H1 (cell line): ENCODE measurements around the gene RBM18. TPM values are rescaled to one million over a fixed set of nuclear protein-coding genes. Genes with fewer than 3 reads are reported as not detected.

Experiments
- CTCF ChIA-PET: fragments of 300-600 bp; sonication (Branson Sonifier 250); formaldehyde crosslinking; loops from one replicate; lab custom pipeline; 2021; ENCODE audit not compliant: partially characterized antibody; lab: Charles Lee
- POLR2A ChIA-PET: fragments of 300-600 bp; sonication (Branson Sonifier 250); formaldehyde crosslinking; loops from one replicate; lab custom pipeline; 2021; ENCODE audit warnings: inconsistent platforms; ENCODE audit not compliant: partially characterized antibody; lab: Charles Lee
- DNase-seq, 2 experiments: peaks; one replicate each; pipeline versions ENCODE4 v3.0.0 to v3.0.0-alpha.2; 2010 to 2022; ENCODE audit warnings: low spot score in 2 of 2, low read depth in 1 of 2, mixed read lengths in 1 of 2
- FAIRE-seq: peaks from 2 replicates; lab custom pipeline; 2011; peaks lifted over from hg19 to GRCh38; lab: Jason Lieb, UNC
- H2AFZ ChIP-seq: 2 replicates; pipeline ENCODE4 v1.8.1; 2012; ENCODE audit warnings: low read length, inconsistent platforms
- H2AK5ac ChIP-seq: 2 replicates; pipeline ENCODE4 v1.6.1; 2013; ENCODE audit warnings: low read depth, low read length
- H2BK120ac ChIP-seq: replicated peaks from 2 replicates; pipeline ENCODE3; 2013; ENCODE audit warnings: low read depth, low read length, inconsistent platforms
- H2BK12ac ChIP-seq: 2 replicates; pipeline ENCODE4 v1.6.1; 2013; ENCODE audit warnings: low read depth, low read length
- H2BK15ac ChIP-seq: 2 replicates; pipeline ENCODE4 v1.6.1; 2013; ENCODE audit warnings: low read length
- H2BK20ac ChIP-seq: 2 replicates; pipeline ENCODE4 v1.6.1; 2013; ENCODE audit warnings: low read length
- H2BK5ac ChIP-seq: 2 replicates; pipeline ENCODE4 v1.6.1; 2013; ENCODE audit warnings: low read depth, low read length
- H3K14ac ChIP-seq: 2 replicates; pipeline ENCODE4 v1.6.1; 2013; ENCODE audit warnings: inconsistent platforms; ENCODE audit not compliant: insufficient read length
- H3K18ac ChIP-seq: 2 replicates; pipeline ENCODE4 v1.6.1; 2013; ENCODE audit warnings: low read length; ENCODE audit errors: extremely low read depth
- H3K23ac ChIP-seq: 2 replicates; pipeline ENCODE4 v1.6.1; 2013; ENCODE audit warnings: inconsistent platforms; ENCODE audit not compliant: insufficient read length
- H3K23me2 ChIP-seq: 2 replicates; pipeline ENCODE4 v1.6.1; 2013; ENCODE audit warnings: low read depth, low read length
- H3K27ac ChIP-seq: 2 replicates; pipeline ENCODE4 v1.6.1; 2011; ENCODE audit warnings: low read depth, low read length, inconsistent platforms
- H3K27me3 ChIP-seq, 4 experiments: replicated peaks in 1 of 4; 1 replicate in 1 of 4; 2 replicates in 3 of 4; pipeline versions ENCODE4 v1.6.1 to v1.8.1; 2011 to 2013; ENCODE audit warnings: low read length in 3 of 4, mild to moderate bottlenecking in 3 of 4, inconsistent platforms in 2 of 4, mixed read lengths in 2 of 4, moderate library complexity in 1 of 4; ENCODE audit not compliant: control insufficient read depth in 3 of 4, insufficient read depth in 3 of 4; ENCODE audit errors: extremely low read depth in 1 of 4
- H3K36me3 ChIP-seq, 4 experiments: 2 replicates each; pipeline versions ENCODE4 v1.6.1 to v1.8.1; 2011 to 2013; ENCODE audit warnings: mild to moderate bottlenecking in 4 of 4, low read length in 3 of 4, moderate library complexity in 2 of 4, control low read depth in 1 of 4, inconsistent platforms in 1 of 4; ENCODE audit not compliant: insufficient read depth in 4 of 4, control insufficient read depth in 2 of 4
- H3K4ac ChIP-seq: replicated peaks from 2 replicates; pipeline ENCODE3; 2013; ENCODE audit warnings: low read length, low read depth, mixed read lengths, inconsistent platforms; ENCODE audit not compliant: insufficient read length
- H3K4me1 ChIP-seq, 4 experiments: replicated peaks in 1 of 4; 1 replicate in 1 of 4; 2 replicates in 3 of 4; pipeline versions ENCODE4 v1.6.1 to v1.8.1; 2011 to 2013; ENCODE audit warnings: low read length in 3 of 4, inconsistent platforms in 2 of 4, mixed read lengths in 1 of 4; ENCODE audit not compliant: insufficient read depth in 4 of 4, control insufficient read depth in 3 of 4
- H3K4me2 ChIP-seq, 2 experiments: 2 replicates each; pipeline versions ENCODE4 v1.6.1 to v1.8.1; 2011 to 2013; ENCODE audit warnings: low read depth in 2 of 2, low read length in 2 of 2, control low read depth in 1 of 2, inconsistent platforms in 1 of 2, mild to moderate bottlenecking in 1 of 2; ENCODE audit not compliant: insufficient read depth in 1 of 2
- H3K4me3 ChIP-seq, 4 experiments: fragments of 200-600, 300-600 bp in 1 of 4; sonication (generic), shearing (Covaris generic), sonication (Bioruptor Twin) in 1 of 4; 2 replicates each; pipeline versions ENCODE4 v1.5.1 to v1.8.1; 2011 to 2016; ENCODE audit warnings: low read length in 4 of 4, low read depth in 3 of 4, control low read depth in 2 of 4, inconsistent platforms in 2 of 4, mild to moderate bottlenecking in 2 of 4, mixed read lengths in 1 of 4, moderate library complexity in 1 of 4; ENCODE audit not compliant: insufficient read depth in 2 of 4; ENCODE audit errors: extremely low read depth in 1 of 4
- H3K56ac ChIP-seq: replicated peaks from 2 replicates; pipeline ENCODE3; 2013; ENCODE audit warnings: low read depth, mild to moderate bottlenecking, mixed read lengths, low read length, inconsistent platforms; ENCODE audit not compliant: insufficient read length
- H3K79me1 ChIP-seq: 2 replicates; pipeline ENCODE4 v1.6.1; 2013; ENCODE audit warnings: low read depth, low read length, control low read depth
- H3K79me2 ChIP-seq, 2 experiments: 2 replicates each; pipeline versions ENCODE4 v1.6.1 to v1.8.1; 2012 to 2013; ENCODE audit warnings: low read length in 2 of 2, mild to moderate bottlenecking in 2 of 2, inconsistent platforms in 1 of 2; ENCODE audit not compliant: insufficient read depth in 2 of 2, control insufficient read depth in 1 of 2
- H3K9ac ChIP-seq, 4 experiments: replicated peaks in 1 of 4; 1 replicate in 1 of 4; 2 replicates in 3 of 4; pipeline versions ENCODE4 v1.6.1 to v1.8.1; 2011 to 2013; ENCODE audit warnings: low read depth in 3 of 4, low read length in 3 of 4, control low read depth in 2 of 4, mild to moderate bottlenecking in 2 of 4, moderate library complexity in 2 of 4, inconsistent platforms in 1 of 4; ENCODE audit errors: extremely low read depth in 1 of 4
- H3K9me3 ChIP-seq, 2 experiments: 2 replicates each; pipeline versions ENCODE4 v1.6.1 to v1.8.1; 2012 to 2013; ENCODE audit warnings: mild to moderate bottlenecking in 2 of 2, moderate library complexity in 2 of 2, control low read depth in 1 of 2, inconsistent platforms in 1 of 2, low read depth in 1 of 2, low read length in 1 of 2, mixed read lengths in 1 of 2; ENCODE audit not compliant: insufficient read depth in 2 of 2
- H4K20me1 ChIP-seq, 2 experiments: replicated peaks in 1 of 2; 2 replicates each; pipeline versions ENCODE3 to v1.8.1; 2011 to 2013; ENCODE audit warnings: inconsistent platforms in 2 of 2, low read length in 2 of 2, mild to moderate bottlenecking in 1 of 2; ENCODE audit not compliant: insufficient read depth in 2 of 2, control insufficient read depth in 1 of 2
- H4K5ac ChIP-seq: 2 replicates; pipeline ENCODE4 v1.6.1; 2013; ENCODE audit warnings: low read length, low read depth, mixed read lengths, inconsistent platforms; ENCODE audit not compliant: insufficient read length
- H4K8ac ChIP-seq: 2 replicates; pipeline ENCODE4 v1.8.0; 2013; ENCODE audit warnings: mild to moderate bottlenecking, moderate library complexity, low read length, inconsistent platforms; ENCODE audit not compliant: insufficient read depth; ENCODE audit errors: extremely low read depth
- H4K91ac ChIP-seq: replicated peaks from 2 replicates; pipeline ENCODE3; 2013; ENCODE audit warnings: low read length, mixed read lengths, inconsistent platforms; ENCODE audit not compliant: insufficient read length
- ATF3 ChIP-seq: IDR thresholded peaks from 2 replicates; pipeline ENCODE4 v1.6.1; 2011; ENCODE audit warnings: low read depth, mild to moderate bottlenecking, low read length; ENCODE audit not compliant: insufficient read depth
- CBX5 ChIP-seq: fragments of 300-800, 300-1000 bp; sonication (generic); IDR thresholded peaks from 2 replicates; pipeline ENCODE4 v1.7.1; 2016; ENCODE audit warnings: antibody characterized with exemption, low read length, low read depth
- CREB1 ChIP-seq: IDR thresholded peaks from 2 replicates; pipeline ENCODE4 v1.6.1; 2012; ENCODE audit warnings: inconsistent platforms
- CTBP2 ChIP-seq: IDR thresholded peaks from 2 replicates; pipeline ENCODE4 v1.7.0; 2011; ENCODE audit warnings: borderline replicate concordance, mild to moderate bottlenecking, moderate library complexity, mixed read lengths, low read length; ENCODE audit not compliant: insufficient read depth, insufficient read length
- FOSL1 ChIP-seq: IDR thresholded peaks from 2 replicates; pipeline ENCODE4 v1.6.1; 2011; ENCODE audit warnings: mild to moderate bottlenecking, low read depth, low read length, moderate library complexity; ENCODE audit not compliant: insufficient read depth
- HDAC6 ChIP-seq: IDR thresholded peaks from one replicate; pipeline ENCODE4 v1.7.1; 2012; ENCODE audit warnings: low read depth, mild to moderate bottlenecking, inconsistent platforms, low read length, moderate library complexity
- KDM5A ChIP-seq: fragments of 200-600 bp; IDR thresholded peaks from 2 replicates; pipeline ENCODE4 v1.7.1; 2012; ENCODE audit warnings: mild to moderate bottlenecking, low read length, inconsistent platforms, mixed read lengths
- RXRA ChIP-seq: IDR thresholded peaks from 2 replicates; pipeline ENCODE4 v1.6.1; 2011; ENCODE audit warnings: low read depth, mild to moderate bottlenecking, low read length, moderate library complexity; ENCODE audit not compliant: insufficient read depth
- SAP30 ChIP-seq: fragments of 300-600 bp; sonication (generic); IDR thresholded peaks from 2 replicates; pipeline ENCODE4 v1.7.1; 2012; ENCODE audit warnings: low read length, moderate library complexity, mild to moderate bottlenecking, inconsistent platforms; ENCODE audit not compliant: insufficient read depth, insufficient replicate concordance
- SRF ChIP-seq: IDR thresholded peaks from 2 replicates; pipeline ENCODE4 v1.6.1; 2011; ENCODE audit warnings: mild to moderate bottlenecking, low read depth, low read length, moderate library complexity
- YY1 ChIP-seq: IDR thresholded peaks from 2 replicates; pipeline ENCODE4 v1.6.1; 2011; ENCODE audit warnings: low read depth, mild to moderate bottlenecking, low read length
- WGBS, 2 experiments: shearing (Covaris generic) in 1 of 2; methylation state at CpG; one replicate each; pipeline versions ENCODE4 v1.1.6 to v1.1.7; 2013 to 2015; ENCODE audit warnings: low lambda C conversion rate in 2 of 2, mixed read lengths in 2 of 2, inconsistent platforms in 1 of 2, low coverage in 1 of 2, missing lambda C conversion rate in 1 of 2; ENCODE audit not compliant: insufficient replicate concordance in 2 of 2, insufficient coverage in 1 of 2, insufficient read length in 1 of 2; ENCODE audit errors: extremely low coverage in 1 of 2, missing lambda C conversion rate in 1 of 2; 5-methylcytosine and 5-hydroxymethylcytosine counted together
- polyA plus RNA-seq, 7 experiments: library from polyadenylated mRNA; depleted of rRNA in 3 of 7; stranded (reverse) in 5 of 7; unstranded in 2 of 7; fragments of >200 nt in 5 of 7; fragments of 200-250 nt in 2 of 7; gene quantifications; 1 replicate in 5 of 7; 2 replicates in 1 of 7; 4 replicates in 1 of 7; pipeline versions ENCODE4 v1.2.1 to v1.2.3, GENCODE V29; 2011 to 2013; ENCODE audit warnings: missing spikeins in 2 of 7, mixed read lengths in 2 of 7
- total RNA-seq: library from RNA; stranded (reverse); fragmentation: NEBNext Ultra II Directional; extraction: Animal tissue kit (Norgen Biotek cat#: 25700); gene quantifications from 2 replicates; pipeline ENCODE4 v1.2.1, GENCODE V29; 2021

RBM18 gene
- total and polyA plus RNA-seq, 2 of the 8 experiments (the other 6 are each of a cell fraction or from before 2014, with no cell fraction given) = 5.9 to 14.3 TPM

- no peaks in the 10 kb centered on the region for H3K79me2 ChIP-seq
- no peak overlapping the region for H3K4me2 ChIP-seq
- no peaks in the 10 kb centered on the region; the same call in 1 of the 2 replicates for H3K79me1 ChIP-seq
- H3K27ac ChIP-seq = no peak overlapping the region
- H3K56ac ChIP-seq = no peak overlapping the region
- no peak overlapping the region for H4K91ac ChIP-seq
- peaks cover 1 to 2% of the 10 kb centered on the region in 2 experiments for H4K20me1 ChIP-seq
- H2BK120ac ChIP-seq = no peak overlapping the region
- no peak overlapping the region for H2BK15ac ChIP-seq
- no peaks in the 10 kb centered on the region for H3K23me2 ChIP-seq
- H3K4me3 ChIP-seq = no peak overlapping the region
- no peak overlapping the region for H3K14ac ChIP-seq
- no peaks in the 10 kb centered on the region for H3K27me3 ChIP-seq
- 89% methylated on average over 2 of the region's 2 CpGs; no CpG with 5 or more reads in 1 of the 2 experiments for WGBS, 2 experiments
- H4K8ac ChIP-seq = no peak overlapping the region
- no peak overlapping the region for H2AK5ac ChIP-seq
- no peak overlapping the region for H3K4ac ChIP-seq
- peaks cover 0 to 21% (median 7%) of the 10 kb centered on the region in 4 experiments; a peak in 5 of 8 replicates for H3K36me3 ChIP-seq
- H3K4me1 ChIP-seq = no peaks in the 10 kb centered on the region
- CTCF ChIA-PET = interaction anchor here (0.8 kb wide), 1 partner anchor 185 kb away, joined by 3 read pairs; no protein-coding TSS in a partner anchor
- H4K5ac ChIP-seq = no peak overlapping the region
- H3K9ac ChIP-seq = no peak overlapping the region
- no peaks in the 10 kb centered on the region for H3K9me3 ChIP-seq
- DNase-seq (no peak), FAIRE-seq (no peak)
- TF ChIP-seq FOSL1 (no peak), KDM5A (no peak), RXRA (no peak), SRF (no peak), CTBP2 (no peak), ATF3 (no peak), SAP30 (no peak), CREB1 (no peak), HDAC6 (no peak), YY1 (no peak), CBX5 (no peak)
- POLR2A ChIA-PET = interaction anchor here (0.6 to 0.9 kb wide), 3 partner anchors 16 to 27 kb away, joined by 3 read pairs; no protein-coding TSS in a partner anchor
- no peak overlapping the region for H3K18ac ChIP-seq
- no peak overlapping the region for H2BK20ac ChIP-seq
- H2BK5ac ChIP-seq = no peak overlapping the region
- H2AFZ ChIP-seq = no peak overlapping the region
- no peak overlapping the region for H3K23ac ChIP-seq
- no peak overlapping the region for H2BK12ac ChIP-seq
Observed at GRCh38 chr9:122309861-122310260, 45.2 kb upstream of the RBM18 start.
